ENCODE data around the gene NHLRC4.

DNA sequence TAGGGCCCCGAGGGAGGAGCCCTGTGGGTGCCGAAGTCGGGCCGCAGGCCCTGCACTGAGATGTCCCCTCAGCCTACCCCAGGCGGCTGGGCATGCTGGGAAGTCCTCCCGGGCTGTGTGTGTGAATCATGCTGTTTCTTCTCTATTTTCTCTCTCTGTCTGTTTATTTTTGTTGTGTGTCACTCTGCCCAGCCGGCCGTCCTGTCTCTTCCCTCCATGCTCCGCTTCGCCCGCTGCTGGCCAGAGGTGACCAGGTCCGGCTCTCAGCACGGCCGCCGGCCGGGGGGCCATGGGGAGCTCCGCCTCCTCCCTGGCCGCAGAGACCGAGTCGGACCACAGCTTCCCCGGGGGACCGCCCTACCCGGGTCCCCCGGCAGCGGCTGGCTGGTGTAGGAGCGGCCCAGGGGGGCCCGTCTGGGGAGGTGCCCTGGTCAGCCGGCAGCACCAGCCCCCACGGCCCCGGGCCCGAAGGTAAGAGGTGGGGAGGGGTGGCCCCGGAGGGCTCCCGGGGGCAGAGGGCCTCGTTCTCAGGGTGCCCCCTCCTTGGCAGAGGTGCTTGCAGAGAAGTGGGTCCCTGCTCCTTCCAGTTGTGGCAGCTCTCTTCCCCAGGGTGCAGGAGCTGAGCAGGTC is 26.8 kb upstream of the NHLRC4 start:
- TF ChIP-seq POLR2A (IDR thresholded peaks at IDR 0.05) (no peak), POLR2AphosphoS5 (IDR thresholded peaks at IDR 0.05) (no peak)
- TF ChIP-seq, protein P1, sequence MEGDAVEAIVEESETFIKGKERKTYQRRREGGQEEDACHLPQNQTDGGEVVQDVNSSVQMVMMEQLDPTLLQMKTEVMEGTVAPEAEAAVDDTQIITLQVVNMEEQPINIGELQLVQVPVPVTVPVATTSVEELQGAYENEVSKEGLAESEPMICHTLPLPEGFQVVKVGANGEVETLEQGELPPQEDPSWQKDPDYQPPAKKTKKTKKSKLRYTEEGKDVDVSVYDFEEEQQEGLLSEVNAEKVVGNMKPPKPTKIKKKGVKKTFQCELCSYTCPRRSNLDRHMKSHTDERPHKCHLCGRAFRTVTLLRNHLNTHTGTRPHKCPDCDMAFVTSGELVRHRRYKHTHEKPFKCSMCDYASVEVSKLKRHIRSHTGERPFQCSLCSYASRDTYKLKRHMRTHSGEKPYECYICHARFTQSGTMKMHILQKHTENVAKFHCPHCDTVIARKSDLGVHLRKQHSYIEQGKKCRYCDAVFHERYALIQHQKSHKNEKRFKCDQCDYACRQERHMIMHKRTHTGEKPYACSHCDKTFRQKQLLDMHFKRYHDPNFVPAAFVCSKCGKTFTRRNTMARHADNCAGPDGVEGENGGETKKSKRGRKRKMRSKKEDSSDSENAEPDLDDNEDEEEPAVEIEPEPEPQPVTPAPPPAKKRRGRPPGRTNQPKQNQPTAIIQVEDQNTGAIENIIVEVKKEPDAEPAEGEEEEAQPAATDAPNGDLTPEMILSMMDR (IDR thresholded peaks at IDR 0.05) = no peak
